HCT116 (cell line): ENCODE data around the gene MECP2. TPM values are rescaled to one million over a fixed set of nuclear protein-coding genes. Genes with fewer than 3 reads are reported as not detected.

ENCODE experiments used
- ATAC-seq: fragments of 200-7000 bp; cut with Tn5 transposase; 2 replicates; pipeline ENCODE4 v1.9.1; 2020; ENCODE audit warnings: mild to moderate bottlenecking, moderate library complexity
- BruUV-seq: library from RNA; stranded (reverse); fragments of 400-500 nt; replicated peaks from 2 replicates; lab custom pipeline; 2021; lab: Mats Ljungman, UMichigan
- CTCF ChIA-PET: fragments of 300-600 bp; sonication (Branson Sonifier 250); formaldehyde crosslinking; loops from one replicate; lab custom pipeline; 2021; ENCODE audit warnings: antibody characterized with exemption; lab: Charles Lee
- POLR2A ChIA-PET: fragments of 300-600, 350-600 bp; sonication (Branson Sonifier 250); formaldehyde crosslinking; loops from one replicate; lab custom pipeline; 2021; ENCODE audit warnings: antibody characterized with exemption; lab: Charles Lee
- RAD21 ChIA-PET, 2 experiments: fragments of 300-600 bp; sonication (Branson Sonifier 250); formaldehyde crosslinking; loops; one replicate each; lab custom pipeline; 2023; ENCODE audit warnings: low total read pairs in 2 of 2; ENCODE audit not compliant: uncharacterized antibody in 2 of 2, unreplicated experiment in 2 of 2, low non-redundant PET in 1 of 2; lab: Charles Lee
- DNase-seq: peaks from one replicate; pipeline ENCODE4 v3.0.0-alpha.2; 2010; ENCODE audit warnings: low read depth, low spot score
- H2AFZ ChIP-seq: fragments of 200-600 bp; shearing (Covaris generic), sonication (generic); 2 replicates; pipeline ENCODE4 v1.6.1; 2017; ENCODE audit warnings: low read depth, mixed run types, mixed read lengths, antibody characterized with exemption, low read length; ENCODE audit not compliant: poor library complexity, severe bottlenecking
- H3K27ac ChIP-seq: 2 replicates; pipeline ENCODE4 v1.5.1; 2012; ENCODE audit warnings: low read depth, low read length
- H3K27me3 ChIP-seq: fragments of 200-600 bp; sonication (generic); 2 replicates; pipeline ENCODE4 v1.6.1; 2016; ENCODE audit warnings: mixed run types, low read length, mixed read lengths; ENCODE audit not compliant: insufficient read depth
- H3K36me3 ChIP-seq, 2 experiments: fragments of 200-500 bp in 1 of 2; fragments of 200-600 bp in 1 of 2; sonication (Bioruptor generic) in 1 of 2; sonication (generic) in 1 of 2; 2 replicates each; pipeline versions ENCODE4 v1.5.1 to v1.6.1; 2014 to 2016; ENCODE audit warnings: low read length in 2 of 2, inconsistent platforms in 1 of 2, mixed read lengths in 1 of 2, mixed run types in 1 of 2; ENCODE audit not compliant: insufficient read depth in 2 of 2, control insufficient read depth in 1 of 2
- H3K4me1 ChIP-seq, 2 experiments: fragments of 200-600 bp in 1 of 2; sonication (generic) in 1 of 2; 2 replicates each; pipeline versions ENCODE4 v1.5.1 to v1.6.1; 2012 to 2017; ENCODE audit warnings: low read length in 2 of 2, inconsistent platforms in 1 of 2, mild to moderate bottlenecking in 1 of 2, mixed read lengths in 1 of 2, mixed run types in 1 of 2, moderate library complexity in 1 of 2; ENCODE audit not compliant: insufficient read depth in 2 of 2, control insufficient read depth in 1 of 2
- H3K4me2 ChIP-seq: fragments of 200-600 bp; sonication (generic); 2 replicates; pipeline ENCODE4 v1.6.1; 2017; ENCODE audit warnings: mixed run types, low read length, mixed read lengths
- H3K4me3 ChIP-seq, 2 experiments: fragments of 200-600 bp in 1 of 2; sonication (generic) in 1 of 2; replicated peaks in 1 of 2; 2 replicates each; pipeline ENCODE4 v1.5.1; 2011 to 2016; ENCODE audit warnings: low read length in 2 of 2, control low read depth in 1 of 2, low read depth in 1 of 2, mild to moderate bottlenecking in 1 of 2, mixed read lengths in 1 of 2, mixed run types in 1 of 2
- H3K79me2 ChIP-seq: fragments of 200-600 bp; sonication (generic); 2 replicates; pipeline ENCODE4 v1.6.1; 2017; ENCODE audit warnings: mild to moderate bottlenecking, mixed run types, low read length, moderate library complexity, mixed read lengths; ENCODE audit not compliant: insufficient read depth
- H3K9ac ChIP-seq: fragments of 200-600 bp; sonication (generic); 2 replicates; pipeline ENCODE4 v1.6.1; 2016; ENCODE audit warnings: low read length, mixed read lengths
- H3K9me2 ChIP-seq: fragments of 200-600 bp; sonication (generic), shearing (Covaris generic); 2 replicates; pipeline ENCODE4 v1.6.1; 2017; ENCODE audit warnings: mixed run types, mild to moderate bottlenecking, moderate library complexity; ENCODE audit not compliant: insufficient read depth
- H3K9me3 ChIP-seq, 2 experiments: fragments of 200-500 bp in 1 of 2; fragments of 200-600 bp in 1 of 2; sonication (Bioruptor generic) in 1 of 2; sonication (generic) in 1 of 2; 2 replicates each; pipeline ENCODE4 v1.6.1; 2014 to 2017; ENCODE audit warnings: low read length in 2 of 2, mixed read lengths in 2 of 2, inconsistent platforms in 1 of 2, low read depth in 1 of 2, mild to moderate bottlenecking in 1 of 2, mixed run types in 1 of 2, moderate library complexity in 1 of 2; ENCODE audit not compliant: control insufficient read depth in 1 of 2, insufficient read depth in 1 of 2
- H4K20me1 ChIP-seq: fragments of 200-600 bp; sonication (generic), shearing (Covaris generic); 2 replicates; pipeline ENCODE4 v1.6.1; 2017; ENCODE audit warnings: mixed run types, mild to moderate bottlenecking, moderate library complexity; ENCODE audit not compliant: insufficient read depth
- CBX3 ChIP-seq: IDR thresholded peaks from 2 replicates; pipeline ENCODE4 v1.6.1; 2012; ENCODE audit warnings: low read depth
- CEBPB ChIP-seq: IDR thresholded peaks from 2 replicates; pipeline ENCODE4 v1.6.1; 2012; ENCODE audit warnings: low read depth
- EGR1 ChIP-seq: IDR thresholded peaks from 2 replicates; pipeline ENCODE4 v1.6.1; 2012; ENCODE audit warnings: low read depth
- ELF1 ChIP-seq: IDR thresholded peaks from 2 replicates; pipeline ENCODE4 v1.6.1; 2012; ENCODE audit warnings: low read depth, borderline replicate concordance
- EZH2 ChIP-seq: fragments of 200-600 bp; sonication (generic); IDR thresholded peaks from 2 replicates; pipeline ENCODE4 v1.6.1; 2017; ENCODE audit warnings: antibody characterized with exemption, mixed run types
- FOSL1 ChIP-seq: IDR thresholded peaks from 2 replicates; pipeline ENCODE4 v1.6.1; 2012; ENCODE audit warnings: low read depth
- JUND ChIP-seq: IDR thresholded peaks from 2 replicates; pipeline ENCODE4 v1.6.1; 2012
- POLR2A ChIP-seq: IDR thresholded peaks from 2 replicates; pipeline ENCODE4 v1.7.0; 2011; ENCODE audit warnings: borderline replicate concordance; ENCODE audit not compliant: insufficient read depth, insufficient read length; ENCODE audit errors: extremely low read depth
- POLR2AphosphoS5 ChIP-seq: IDR thresholded peaks from 2 replicates; pipeline ENCODE4 v1.6.1; 2011; ENCODE audit warnings: mild to moderate bottlenecking, low read depth, low read length, moderate library complexity
- SIN3A ChIP-seq: IDR thresholded peaks from 2 replicates; pipeline ENCODE4 v1.6.1; 2012; ENCODE audit warnings: low read depth
- SP1 ChIP-seq: IDR thresholded peaks from 2 replicates; pipeline ENCODE4 v1.6.1; 2012; ENCODE audit warnings: low read depth
- SRF ChIP-seq: IDR thresholded peaks from 2 replicates; pipeline ENCODE4 v1.6.1; 2012; ENCODE audit warnings: low read depth
- TCF7L2 ChIP-seq: IDR thresholded peaks from 2 replicates; pipeline ENCODE4 v1.7.0; 2011; ENCODE audit warnings: borderline replicate concordance, inconsistent platforms; ENCODE audit not compliant: insufficient read depth, insufficient read length; ENCODE audit errors: extremely low read depth
- YY1 ChIP-seq: IDR thresholded peaks from 2 replicates; pipeline ENCODE4 v1.6.1; 2011; ENCODE audit warnings: low read length, low read depth, moderate library complexity, mild to moderate bottlenecking; ENCODE audit not compliant: insufficient replicate concordance; ENCODE audit errors: extremely low read depth
- ZFX ChIP-seq: fragments of 450-650 bp; IDR thresholded peaks from 2 replicates; pipeline ENCODE4 v1.6.1; 2017
- intact Hi-C: fragments of 100-400 bp; cut with micrococcal nuclease; formaldehyde crosslinking; loops from 2 replicates; pipeline ENCODE4 v1.10.0; 2022
- total RNA-seq: library from RNA; stranded (reverse); gene quantifications from one replicate; pipeline ENCODE4 v1.2.1, GENCODE V29; 2021; ENCODE audit not compliant: unreplicated experiment
- TF ChIP-seq, protein P1 (sequence below): IDR thresholded peaks from 2 replicates; pipeline ENCODE4 v1.6.1; 2012

The MECP2 gene
- total RNA-seq, 1 experiment from 2014 or later: 32.4 TPM

GRCh38 chrX:154017766-154018517, 79.6 kb downstream of the MECP2 start (continued):
- TF ChIP-seq YY1: no peak
- TF ChIP-seq SRF: no peak
- TF ChIP-seq, all 23 proteins: peak for 0

GRCh38 chrX:154016366-154017076, 81.0 kb downstream of the MECP2 start:
- TF ChIP-seq CEBPB (no peak), SIN3A (no peak), EZH2 (no peak), ZFX (no peak), POLR2A (no peak), JUND (no peak), TCF7L2 (no peak), FOSL1 (no peak), SRF (no peak), POLR2AphosphoS5 (no peak), YY1 (no peak), CBX3 (no peak), ELF1 (no peak), EGR1 (no peak), SP1 (no peak)
- TF ChIP-seq, protein P1, sequence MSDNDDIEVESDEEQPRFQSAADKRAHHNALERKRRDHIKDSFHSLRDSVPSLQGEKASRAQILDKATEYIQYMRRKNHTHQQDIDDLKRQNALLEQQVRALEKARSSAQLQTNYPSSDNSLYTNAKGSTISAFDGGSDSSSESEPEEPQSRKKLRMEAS: no peak
- Histone ChIP-seq H4K20me1 (no peaks in the 10 kb centered on the region), H3K36me3 (peaks cover 2 to 5% of the 10 kb centered on the region in 2 experiments; a peak in 1 of 4 replicates), H3K9me2 (no peaks in the 10 kb centered on the region), H3K9ac (no peak overlapping the region), H3K9me3 (no peaks in the 10 kb centered on the region), H3K4me2 (no peak overlapping the region), H3K27ac (no peak overlapping the region), H2AFZ (no peak overlapping the region), H3K27me3 (no peaks in the 10 kb centered on the region), H3K4me3 (no peak overlapping the region), H3K4me1 (peaks cover 7 to 18% of the 10 kb centered on the region in 2 experiments), H3K79me2 (peaks cover 42% of the 10 kb centered on the region)
- POLR2A ChIA-PET: no interaction called here
- no TSS peak for BruUV-seq
- RAD21 ChIA-PET: no interaction called here
- ATAC-seq (no peak), DNase-seq (no peak)
- intact Hi-C loops: no loop called here
- CTCF ChIA-PET: no interaction called here
